Mesothelial cell of epicardium (in vitro differentiated cells): ENCODE data around the gene RYR1. TPM values are rescaled to one million over a fixed set of nuclear protein-coding genes. Genes with fewer than 3 reads are reported as not detected.
"Not testable (repeated sequence)": the region's sequence is repeated elsewhere in the genome, so short reads cannot be mapped to it uniquely, and the experiment has no call there.

Experiments used
- DNase-seq, 2 experiments: peaks; one replicate each; pipeline ENCODE4 v3.0.0; 2021; ENCODE audit warnings: low spot score in 2 of 2; ENCODE audit not compliant: unreplicated experiment in 2 of 2
- H3K27ac Mint-ChIP-seq: 2 replicates; pipeline ENCODE4 v1.8.0; 2021; ENCODE audit warnings: mixed read lengths
- H3K27me3 Mint-ChIP-seq: 2 replicates; pipeline ENCODE4 v1.8.0; 2021; ENCODE audit warnings: low read depth, mixed read lengths
- H3K36me3 Mint-ChIP-seq: 2 replicates; pipeline ENCODE4 v1.8.0; 2021; ENCODE audit warnings: mixed read lengths
- H3K4me1 Mint-ChIP-seq: 2 replicates; pipeline ENCODE4 v1.8.0; 2021; ENCODE audit warnings: mixed read lengths
- H3K4me3 Mint-ChIP-seq: 2 replicates; pipeline ENCODE4 v1.8.0; 2021; ENCODE audit warnings: mild to moderate bottlenecking, moderate library complexity, mixed read lengths
- H3K9me3 Mint-ChIP-seq: 2 replicates; pipeline ENCODE4 v1.8.0; 2021; ENCODE audit warnings: mixed read lengths
- CTCF ChIP-seq: fragments of 200-600 bp; sonication (generic); IDR thresholded peaks from one replicate; pipeline ENCODE4 v1.5.0; 2021; ENCODE audit warnings: antibody characterized with exemption; ENCODE audit not compliant: unreplicated experiment
- total RNA-seq: library from RNA; stranded (reverse); gene quantifications from 3 replicates; pipeline ENCODE4 v1.2.1, GENCODE V29; 2021

The RYR1 gene
- total RNA-seq, 1 donor from 2014 or later: 0.27 TPM

GRCh38 chr19:38464421-38465082 is 31.1 kb downstream of the RYR1 start:
- TF ChIP-seq CTCF: no peak
- no peak for DNase-seq
- Mint-ChIP-seq H3K36me3 (no peaks in the 10 kb centered on the region), H3K27ac (no peak overlapping the region), H3K4me1 (no peaks in the 10 kb centered on the region), H3K9me3 (no peaks in the 10 kb centered on the region), H3K27me3 (no peaks in the 10 kb centered on the region), H3K4me3 (no peak overlapping the region)

DNA sequence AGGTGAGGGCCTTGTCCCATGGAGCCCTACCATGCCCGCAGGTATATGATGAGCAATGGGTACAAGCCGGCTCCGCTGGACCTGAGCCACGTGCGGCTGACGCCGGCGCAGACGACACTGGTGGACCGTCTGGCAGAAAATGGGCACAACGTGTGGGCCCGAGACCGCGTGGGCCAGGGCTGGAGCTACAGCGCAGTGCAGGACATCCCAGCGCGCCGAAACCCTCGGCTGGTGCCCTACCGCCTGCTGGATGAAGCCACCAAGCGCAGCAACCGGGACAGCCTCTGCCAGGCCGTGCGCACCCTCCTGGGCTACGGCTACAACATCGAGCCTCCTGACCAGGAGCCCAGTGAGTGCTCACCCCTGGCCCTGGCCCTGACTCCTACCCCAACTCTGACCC is 32.6 kb downstream of the RYR1 start:
- H3K27ac Mint-ChIP-seq: no peak overlapping the region
- H3K9me3 Mint-ChIP-seq: no peaks in the 10 kb centered on the region
- no peaks in the 10 kb centered on the region for H3K4me1 Mint-ChIP-seq
- H3K27me3 Mint-ChIP-seq: peaks cover 7% of the 10 kb centered on the region
- H3K36me3 Mint-ChIP-seq: no peaks in the 10 kb centered on the region
- H3K4me3 Mint-ChIP-seq: no peak overlapping the region
- no peak for DNase-seq
- no peak for TF ChIP-seq CTCF

DNA sequence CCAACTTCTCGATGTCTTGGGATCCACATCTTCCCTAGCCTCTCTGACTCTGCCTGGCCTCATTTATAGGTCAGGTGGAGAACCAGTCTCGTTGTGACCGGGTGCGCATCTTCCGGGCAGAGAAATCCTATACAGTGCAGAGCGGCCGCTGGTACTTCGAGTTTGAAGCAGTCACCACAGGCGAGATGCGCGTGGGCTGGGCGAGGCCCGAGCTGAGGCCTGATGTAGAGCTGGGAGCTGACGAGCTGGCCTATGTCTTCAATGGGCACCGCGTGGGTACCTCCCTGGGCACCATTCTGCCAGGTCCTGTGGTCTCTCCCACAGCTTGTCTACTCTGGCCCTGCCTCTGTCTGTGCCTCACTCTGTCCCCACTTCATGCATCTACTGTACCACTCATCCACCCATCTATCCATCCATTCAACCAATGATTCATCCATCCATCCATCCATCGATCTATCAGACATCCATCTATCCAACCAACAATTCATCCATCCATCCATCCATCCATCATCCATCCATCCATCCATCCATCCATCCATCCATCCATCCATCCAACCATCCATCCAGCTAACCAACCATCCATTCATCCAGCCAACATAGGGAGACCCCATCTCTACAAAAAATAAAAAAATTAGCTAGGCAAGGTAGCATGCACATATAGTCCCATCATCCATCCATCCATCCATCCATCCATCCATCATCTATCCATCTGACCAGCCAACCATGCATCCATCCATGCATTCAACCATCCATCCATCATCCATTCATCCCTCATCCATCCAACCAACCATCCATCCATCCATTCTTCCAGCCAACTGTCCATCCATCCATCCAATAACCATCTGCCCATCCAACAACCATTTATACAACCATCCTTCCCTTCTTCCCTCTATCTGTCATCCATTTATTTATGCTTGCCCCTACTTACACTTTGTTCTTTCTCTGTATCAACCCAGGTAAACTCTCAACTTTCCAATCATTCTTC is 34.3 kb downstream of the RYR1 start:
- H3K36me3 Mint-ChIP-seq: no peaks in the 10 kb centered on the region
- peaks cover 10% of the 10 kb centered on the region for H3K27me3 Mint-ChIP-seq
- no peak overlapping the region for H3K27ac Mint-ChIP-seq
- DNase-seq: no peak
- H3K4me3 Mint-ChIP-seq: no peak overlapping the region
- no peaks in the 10 kb centered on the region for H3K9me3 Mint-ChIP-seq
- H3K4me1 Mint-ChIP-seq: no peaks in the 10 kb centered on the region
- TF ChIP-seq CTCF: no peak

DNA sequence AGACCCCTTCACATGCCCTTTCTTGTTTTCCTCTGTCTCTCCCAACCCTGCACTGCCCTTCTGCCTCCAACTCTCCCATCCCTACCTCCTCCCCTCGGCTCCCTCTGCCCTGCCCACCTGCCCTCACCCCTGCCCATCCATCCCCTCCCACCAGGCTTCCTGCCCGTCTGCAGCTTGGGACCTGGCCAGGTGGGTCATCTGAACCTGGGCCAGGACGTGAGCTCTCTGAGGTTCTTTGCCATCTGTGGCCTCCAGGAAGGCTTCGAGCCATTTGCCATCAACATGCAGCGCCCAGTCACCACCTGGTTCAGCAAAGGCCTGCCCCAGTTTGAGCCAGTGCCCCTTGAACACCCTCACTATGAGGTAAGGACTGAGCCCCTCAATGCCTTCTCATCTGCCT is 35.7 kb downstream of the RYR1 start:
- Mint-ChIP-seq H3K27ac (no peak overlapping the region), H3K36me3 (no peaks in the 10 kb centered on the region), H3K4me1 (no peaks in the 10 kb centered on the region), H3K4me3 (no peak overlapping the region), H3K9me3 (no peaks in the 10 kb centered on the region), H3K27me3 (peaks cover 10% of the 10 kb centered on the region)
- DNase-seq: no peak
- no peak for TF ChIP-seq CTCF

GRCh38 chr19:38470788-38471480 is 37.4 kb downstream of the RYR1 start:
- TF ChIP-seq CTCF: no peak
- H3K27me3 Mint-ChIP-seq: peaks cover 10% of the 10 kb centered on the region
- no peaks in the 10 kb centered on the region for H3K36me3 Mint-ChIP-seq
- no peaks in the 10 kb centered on the region for H3K9me3 Mint-ChIP-seq
- no peak overlapping the region for H3K4me3 Mint-ChIP-seq
- H3K4me1 Mint-ChIP-seq: no peaks in the 10 kb centered on the region
- DNase-seq: no peak
- no peak overlapping the region for H3K27ac Mint-ChIP-seq

- H3K9me3 Mint-ChIP-seq, DNase-seq, H3K4me3 Mint-ChIP-seq, H3K27ac Mint-ChIP-seq, H3K36me3 Mint-ChIP-seq, H3K4me1 Mint-ChIP-seq: not testable (repeated sequence)
- peaks cover 12% of the 10 kb centered on the region for H3K27me3 Mint-ChIP-seq
Observed at GRCh38 chr19:38472725-38473124, 39.2 kb downstream of the RYR1 start.
